Activated naive CD4-positive, alpha-beta T cell treated with anti-CD3 and anti-CD28 coated beads for 36 hours (primary cell): Measurements from ENCODE around the gene SGSM2. TPM values are rescaled to one million over a fixed set of nuclear protein-coding genes. Genes with fewer than 3 reads are reported as not detected.

Experiments
- CTCF ChIA-PET: fragments of 350-600 bp; sonication (Branson Sonifier 250); formaldehyde crosslinking; loops from one replicate; lab custom pipeline; 2021; ENCODE audit warnings: antibody characterized with exemption; lab: Charles Lee
- DNase-seq: peaks from one replicate; pipeline ENCODE4 v3.0.0-alpha.2; 2020
- H3K27ac Mint-ChIP-seq: one replicate; pipeline ENCODE4 v1.8.0; 2021; ENCODE audit warnings: mild to moderate bottlenecking, mixed read lengths
- H3K27me3 Mint-ChIP-seq: one replicate; pipeline ENCODE4 v1.8.0; 2021; ENCODE audit warnings: low read depth, mixed read lengths
- H3K36me3 Mint-ChIP-seq: one replicate; pipeline ENCODE4 v1.8.0; 2021; ENCODE audit warnings: low read depth, mixed read lengths
- H3K4me1 Mint-ChIP-seq: one replicate; pipeline ENCODE4 v1.8.0; 2021; ENCODE audit warnings: low read depth, mixed read lengths
- H3K4me3 Mint-ChIP-seq: one replicate; pipeline ENCODE4 v1.8.0; 2021; ENCODE audit warnings: mild to moderate bottlenecking, moderate library complexity, mixed read lengths
- H3K9me3 Mint-ChIP-seq: one replicate; pipeline ENCODE4 v1.8.0; 2021; ENCODE audit warnings: mixed read lengths
- intact Hi-C: fragments of 100-400 bp; cut with micrococcal nuclease; formaldehyde crosslinking; loops from one replicate; pipeline ENCODE4 v1.15.1; 2023
- total RNA-seq, 2 experiments: library from RNA; stranded (reverse); gene quantifications; one replicate each; pipeline ENCODE4 v1.2.3, GENCODE V29; 2021

Gene SGSM2
- total RNA-seq, 2 experiments from 2014 or later = 20.3 to 22.0 TPM

GRCh38 chr17:2406903-2407790 is 69.8 kb downstream of the SGSM2 start:
- intact Hi-C loops = no loop called here
- no peak overlapping the region for H3K27ac Mint-ChIP-seq
- peaks cover 7% of the 10 kb centered on the region for H3K36me3 Mint-ChIP-seq
- no peak overlapping the region for H3K4me3 Mint-ChIP-seq
- DNase-seq = no peak
- peaks cover 19% of the 10 kb centered on the region for H3K4me1 Mint-ChIP-seq
- H3K9me3 Mint-ChIP-seq = no peaks in the 10 kb centered on the region
- no peaks in the 10 kb centered on the region for H3K27me3 Mint-ChIP-seq
- CTCF ChIA-PET = interaction anchor here (2.3 kb wide), 2 partner anchors 9 to 24 kb away, joined by 20 to 22 read pairs; no protein-coding TSS in a partner anchor

GRCh38 chr17:2410951-2411350 is 73.7 kb downstream of the SGSM2 start:
- no peaks in the 10 kb centered on the region for H3K9me3 Mint-ChIP-seq
- CTCF ChIA-PET = interaction anchor here (1.2 to 4.7 kb wide), 2 partner anchors 21 to 28 kb away, joined by 3 to 38 read pairs; no protein-coding TSS in a partner anchor
- peaks cover 4% of the 10 kb centered on the region for H3K4me1 Mint-ChIP-seq
- intact Hi-C loops = no loop called here
- no peaks in the 10 kb centered on the region for H3K27me3 Mint-ChIP-seq
- H3K27ac Mint-ChIP-seq = no peak overlapping the region
- no peak overlapping the region for H3K4me3 Mint-ChIP-seq
- DNase-seq = no peak
- peaks cover 12% of the 10 kb centered on the region for H3K36me3 Mint-ChIP-seq

GRCh38 chr17:2412561-2413021 is 75.3 kb downstream of the SGSM2 start:
- CTCF ChIA-PET = interaction anchor here (4.7 kb wide), 1 partner anchor 30 kb away, joined by 38 read pairs; no protein-coding TSS in a partner anchor
- H3K36me3 Mint-ChIP-seq = peaks cover 12% of the 10 kb centered on the region
- no peaks in the 10 kb centered on the region for H3K4me1 Mint-ChIP-seq
- no peaks in the 10 kb centered on the region for H3K9me3 Mint-ChIP-seq
- H3K27me3 Mint-ChIP-seq = no peaks in the 10 kb centered on the region
- no peak overlapping the region for H3K4me3 Mint-ChIP-seq
- intact Hi-C loops = no loop called here
- H3K27ac Mint-ChIP-seq = no peak overlapping the region
- DNase-seq = no peak

GRCh38 chr17:2414446-2415064 is 77.3 kb downstream of the SGSM2 start:
- intact Hi-C loops = no loop called here
- Mint-ChIP-seq H3K27me3 (no peaks in the 10 kb centered on the region), H3K36me3 (peaks cover 16% of the 10 kb centered on the region), H3K27ac (no peak overlapping the region), H3K4me1 (no peaks in the 10 kb centered on the region), H3K9me3 (no peaks in the 10 kb centered on the region), H3K4me3 (no peak overlapping the region)
- DNase-seq = no peak
- CTCF ChIA-PET = interaction anchor here (4.7 to 5.8 kb wide), 2 partner anchors 31 to 32 kb away, joined by 38 to 247 read pairs; no protein-coding TSS in a partner anchor

GRCh38 chr17:2415081-2415480 is 77.8 kb downstream of the SGSM2 start:
- peaks cover 19% of the 10 kb centered on the region for H3K36me3 Mint-ChIP-seq
- intact Hi-C loops = no loop called here
- no peak overlapping the region for H3K4me3 Mint-ChIP-seq
- no peaks in the 10 kb centered on the region for H3K27me3 Mint-ChIP-seq
- H3K9me3 Mint-ChIP-seq = no peaks in the 10 kb centered on the region
- no peaks in the 10 kb centered on the region for H3K4me1 Mint-ChIP-seq
- no peak overlapping the region for H3K27ac Mint-ChIP-seq
- CTCF ChIA-PET = interaction anchor here (0.6 to 5.8 kb wide), 6 partner anchors 24 to 285 kb away, joined by 4 to 247 read pairs (median 8); no protein-coding TSS in a partner anchor
- no peak for DNase-seq

GRCh38 chr17:2416010-2416734 is 78.9 kb downstream of the SGSM2 start:
- Mint-ChIP-seq H3K9me3 (no peaks in the 10 kb centered on the region), H3K4me3 (no peak overlapping the region), H3K27me3 (no peaks in the 10 kb centered on the region), H3K27ac (peak overlapping the region; percentile 10), H3K36me3 (peaks cover 13% of the 10 kb centered on the region), H3K4me1 (no peaks in the 10 kb centered on the region)
- intact Hi-C loops = loop anchor here (1.0 kb wide), 3 partner anchors 15 to 361 kb away; partner anchors contain the start of genes HIC1 and MNT
- DNase-seq = peak; percentile 90
- CTCF ChIA-PET = interaction anchor here (0.5 to 5.8 kb wide), 33 partner anchors 9 to 1187 kb away, joined by 3 to 247 read pairs (median 4); partner anchors contain the start of genes METTL16 and TSR1

- no peak for DNase-seq
- peaks cover 14% of the 10 kb centered on the region for H3K36me3 Mint-ChIP-seq
- H3K4me1 Mint-ChIP-seq = no peaks in the 10 kb centered on the region
- H3K27me3 Mint-ChIP-seq = no peaks in the 10 kb centered on the region
- H3K9me3 Mint-ChIP-seq = no peaks in the 10 kb centered on the region
- no peak overlapping the region for H3K4me3 Mint-ChIP-seq
- H3K27ac Mint-ChIP-seq = no peak overlapping the region
- intact Hi-C loops = no loop called here
- CTCF ChIA-PET = interaction anchor here (0.6 to 5.8 kb wide), 4 partner anchors 13 to 200 kb away, joined by 3 to 247 read pairs (median 4); no protein-coding TSS in a partner anchor
These were observed 81.3 kb downstream of the SGSM2 start for GRCh38 chr17:2418572-2418971.

- peaks cover 12% of the 10 kb centered on the region for H3K36me3 Mint-ChIP-seq
- DNase-seq = no peak
- H3K27ac Mint-ChIP-seq = no peak overlapping the region
- no peak overlapping the region for H3K4me3 Mint-ChIP-seq
- intact Hi-C loops = no loop called here
- CTCF ChIA-PET = interaction anchor here (1.0 to 5.8 kb wide), 5 partner anchors 10 to 264 kb away, joined by 3 to 247 read pairs (median 3); no protein-coding TSS in a partner anchor
- no peaks in the 10 kb centered on the region for H3K9me3 Mint-ChIP-seq
- H3K4me1 Mint-ChIP-seq = no peaks in the 10 kb centered on the region
- no peaks in the 10 kb centered on the region for H3K27me3 Mint-ChIP-seq
These were observed 82.2 kb downstream of the SGSM2 start for GRCh38 chr17:2419486-2419885.

GRCh38 chr17:2420176-2420575 is 82.9 kb downstream of the SGSM2 start:
- H3K36me3 Mint-ChIP-seq = peaks cover 11% of the 10 kb centered on the region
- CTCF ChIA-PET = interaction anchor here (5.8 kb wide), 1 partner anchor 37 kb away, joined by 247 read pairs; no protein-coding TSS in a partner anchor
- no peaks in the 10 kb centered on the region for H3K27me3 Mint-ChIP-seq
- DNase-seq = no peak
- H3K4me3 Mint-ChIP-seq = no peak overlapping the region
- H3K9me3 Mint-ChIP-seq = no peaks in the 10 kb centered on the region
- no peak overlapping the region for H3K27ac Mint-ChIP-seq
- no peaks in the 10 kb centered on the region for H3K4me1 Mint-ChIP-seq
- intact Hi-C loops = no loop called here

GRCh38 chr17:2421315-2422147 is 84.2 kb downstream of the SGSM2 start:
- Mint-ChIP-seq H3K36me3 (peaks cover 11% of the 10 kb centered on the region), H3K4me1 (no peaks in the 10 kb centered on the region), H3K27ac (no peak overlapping the region)

GRCh38 chr17:2423271-2423670 is 86.0 kb downstream of the SGSM2 start:
- Mint-ChIP-seq H3K27me3 (no peaks in the 10 kb centered on the region), H3K4me3 (no peak overlapping the region), H3K9me3 (no peaks in the 10 kb centered on the region), H3K27ac (no peak overlapping the region), H3K36me3 (peaks cover 16% of the 10 kb centered on the region), H3K4me1 (no peaks in the 10 kb centered on the region)
- DNase-seq = no peak
- CTCF ChIA-PET = interaction anchor here (0.7 to 1.1 kb wide), 2 partner anchors 41 to 129 kb away, joined by 3 to 6 read pairs; no protein-coding TSS in a partner anchor
- intact Hi-C loops = no loop called here

More at GRCh38 chr17:2421315-2422147, 84.2 kb downstream of the SGSM2 start:
- Mint-ChIP-seq H3K4me3 (no peak overlapping the region), H3K9me3 (no peaks in the 10 kb centered on the region), H3K27me3 (no peaks in the 10 kb centered on the region)
- DNase-seq = no peak
- CTCF ChIA-PET = interaction anchor here (0.6 kb wide), 1 partner anchor 44 kb away, joined by 3 read pairs; no protein-coding TSS in a partner anchor
- intact Hi-C loops = no loop called here
